HFF-Myc (cell line): Measurements from ENCODE around the gene CMIP.

Source experiments
- DNase-seq: peaks from one replicate; pipeline ENCODE4 v3.0.0-alpha.2; 2011; ENCODE audit warnings: low read depth; ENCODE audit errors: extremely low read depth
- H3K4me3 ChIP-seq: replicated peaks from 2 replicates; pipeline ENCODE4 v1.5.1; 2011; ENCODE audit warnings: low read depth, mild to moderate bottlenecking, control low read depth, low read length
- TF ChIP-seq, protein P1 (sequence below): IDR thresholded peaks from 2 replicates; pipeline ENCODE4 v1.5.1; 2012; ENCODE audit warnings: mild to moderate bottlenecking, low read depth, low read length, control low read depth; ENCODE audit errors: missing control alignments

CMIP gene

DNA sequence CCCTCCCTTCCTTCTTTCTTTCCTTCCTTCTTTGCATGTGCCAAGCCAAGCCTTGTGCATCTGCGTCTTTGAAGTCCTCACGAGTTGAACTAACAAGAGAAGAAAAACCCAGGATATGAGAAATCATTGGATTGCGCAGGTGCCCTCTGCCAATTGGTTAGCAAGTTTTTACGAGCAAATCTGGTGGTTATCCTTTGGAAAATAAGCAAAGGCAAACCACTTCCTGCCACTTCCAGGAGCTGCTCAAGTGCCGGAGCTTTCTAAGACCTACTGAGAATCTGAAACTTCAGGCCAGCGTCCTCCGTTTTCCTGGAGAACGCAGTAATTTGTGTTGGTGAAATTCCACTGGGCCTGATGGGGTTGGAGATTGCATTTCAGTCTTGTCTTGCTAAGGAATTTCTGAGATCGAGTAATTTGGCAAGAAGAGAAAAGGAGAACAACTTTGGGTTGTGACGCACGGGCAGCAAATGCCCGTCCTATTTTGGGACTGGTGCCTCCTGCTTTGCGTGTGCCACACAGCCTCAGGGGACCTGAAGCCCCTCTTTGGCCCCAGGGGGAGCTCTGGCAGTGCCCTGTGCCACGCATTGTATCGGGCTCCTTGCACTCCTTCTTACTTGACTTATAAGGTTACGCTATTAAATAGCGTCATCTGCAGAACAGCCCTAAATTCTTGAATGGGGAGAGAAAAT lies 56.4 kb downstream of the CMIP start:
- H3K4me3 ChIP-seq, result no peak overlapping the region
- TF ChIP-seq, protein P1, sequence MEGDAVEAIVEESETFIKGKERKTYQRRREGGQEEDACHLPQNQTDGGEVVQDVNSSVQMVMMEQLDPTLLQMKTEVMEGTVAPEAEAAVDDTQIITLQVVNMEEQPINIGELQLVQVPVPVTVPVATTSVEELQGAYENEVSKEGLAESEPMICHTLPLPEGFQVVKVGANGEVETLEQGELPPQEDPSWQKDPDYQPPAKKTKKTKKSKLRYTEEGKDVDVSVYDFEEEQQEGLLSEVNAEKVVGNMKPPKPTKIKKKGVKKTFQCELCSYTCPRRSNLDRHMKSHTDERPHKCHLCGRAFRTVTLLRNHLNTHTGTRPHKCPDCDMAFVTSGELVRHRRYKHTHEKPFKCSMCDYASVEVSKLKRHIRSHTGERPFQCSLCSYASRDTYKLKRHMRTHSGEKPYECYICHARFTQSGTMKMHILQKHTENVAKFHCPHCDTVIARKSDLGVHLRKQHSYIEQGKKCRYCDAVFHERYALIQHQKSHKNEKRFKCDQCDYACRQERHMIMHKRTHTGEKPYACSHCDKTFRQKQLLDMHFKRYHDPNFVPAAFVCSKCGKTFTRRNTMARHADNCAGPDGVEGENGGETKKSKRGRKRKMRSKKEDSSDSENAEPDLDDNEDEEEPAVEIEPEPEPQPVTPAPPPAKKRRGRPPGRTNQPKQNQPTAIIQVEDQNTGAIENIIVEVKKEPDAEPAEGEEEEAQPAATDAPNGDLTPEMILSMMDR, result no peak

DNA sequence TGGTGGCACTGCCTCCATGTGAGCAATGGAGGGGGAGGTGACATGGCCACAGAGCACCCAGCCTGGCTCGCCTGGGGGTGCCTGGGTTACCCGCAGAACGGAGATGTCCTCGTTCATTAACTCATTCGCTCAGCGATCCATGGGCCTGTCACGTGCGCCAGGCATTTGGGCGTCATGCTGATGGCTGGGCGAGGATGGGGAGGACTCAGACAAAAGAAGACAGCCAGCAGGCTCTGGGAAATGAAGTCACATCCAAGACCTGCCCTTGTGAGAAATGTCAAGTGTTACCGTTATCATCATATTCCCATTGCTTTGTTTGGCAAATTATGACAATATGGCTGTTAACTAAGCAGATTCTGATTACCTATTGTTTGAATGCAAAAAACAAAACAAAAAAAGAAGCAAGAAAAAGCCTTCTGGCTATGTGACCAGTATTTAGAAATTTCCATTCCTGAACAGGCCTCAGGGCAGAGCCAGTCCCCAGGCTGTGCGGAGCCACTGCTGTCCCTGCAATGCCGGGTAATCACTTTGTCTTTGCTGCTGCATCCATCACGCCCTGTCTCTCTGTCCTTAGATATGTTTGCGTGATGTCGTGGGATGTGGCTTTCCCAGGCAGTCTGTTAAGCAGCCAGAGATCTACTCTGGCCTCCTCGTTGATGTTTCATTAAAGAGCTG lies 57.9 kb downstream of the CMIP start:
- H3K4me3 ChIP-seq, result no peak overlapping the region
- no peak for DNase-seq
- TF ChIP-seq, protein P1, result no peak

More for the DNA sequence above, 56.4 kb downstream of the CMIP start:
- DNase-seq, result peak; percentile 94

DNA sequence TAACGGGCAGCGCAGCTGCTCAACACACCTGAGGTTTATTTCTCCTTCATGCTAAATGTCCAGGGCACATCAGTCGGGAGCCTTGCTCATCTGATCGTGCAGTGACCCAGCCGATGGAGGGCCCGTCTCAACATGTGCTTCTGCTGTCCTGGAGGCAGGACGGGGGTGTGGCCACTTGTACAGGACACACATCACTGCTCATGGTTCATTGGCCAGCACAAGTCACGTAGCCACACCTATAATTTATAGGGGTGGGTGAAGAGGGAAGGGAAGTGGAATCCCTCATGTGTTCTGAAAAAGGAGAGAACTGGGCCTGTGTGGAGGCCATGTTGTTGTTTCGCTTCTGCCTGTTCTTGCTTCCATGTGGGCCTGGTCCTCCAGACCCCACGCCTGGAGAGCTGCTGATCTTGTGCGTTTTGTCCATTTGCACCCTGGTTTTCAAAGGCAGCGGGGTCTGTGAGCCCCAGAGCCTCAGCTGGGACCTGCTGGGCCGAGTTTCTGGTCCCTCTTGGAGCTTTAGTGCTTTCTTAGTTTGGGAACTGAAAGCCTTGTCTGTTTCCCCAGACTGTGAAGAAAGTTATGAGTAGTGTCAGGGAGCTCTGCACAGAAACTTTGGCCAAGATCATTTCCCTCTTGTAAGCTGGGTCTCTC lies 60.5 kb downstream of the CMIP start:
- TF ChIP-seq, protein P1, result no peak
- DNase-seq, result no peak
- H3K4me3 ChIP-seq, result no peak overlapping the region

DNA sequence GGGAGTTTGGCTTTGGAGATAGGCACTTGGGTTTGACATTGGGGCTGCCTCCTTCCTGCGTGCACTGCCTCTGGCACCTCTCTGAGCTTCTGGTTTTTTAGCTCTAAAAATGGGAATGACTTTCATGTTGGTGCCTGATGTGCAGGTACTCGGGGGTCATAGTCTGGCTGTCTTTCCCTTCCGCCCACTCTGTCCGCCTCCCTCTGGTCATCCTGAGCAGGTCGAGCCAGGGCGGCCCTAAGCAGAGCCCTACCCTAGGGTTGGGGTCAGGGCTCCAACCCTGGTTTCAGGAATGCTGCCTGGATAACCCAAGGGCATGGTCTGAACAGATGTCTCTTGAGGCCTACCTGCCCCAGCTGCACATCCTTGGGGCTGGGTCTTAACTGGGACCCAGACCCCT lies 64.8 kb downstream of the CMIP start:
- no peak for DNase-seq
- TF ChIP-seq, protein P1, result no peak
- H3K4me3 ChIP-seq, result no peak overlapping the region

DNA sequence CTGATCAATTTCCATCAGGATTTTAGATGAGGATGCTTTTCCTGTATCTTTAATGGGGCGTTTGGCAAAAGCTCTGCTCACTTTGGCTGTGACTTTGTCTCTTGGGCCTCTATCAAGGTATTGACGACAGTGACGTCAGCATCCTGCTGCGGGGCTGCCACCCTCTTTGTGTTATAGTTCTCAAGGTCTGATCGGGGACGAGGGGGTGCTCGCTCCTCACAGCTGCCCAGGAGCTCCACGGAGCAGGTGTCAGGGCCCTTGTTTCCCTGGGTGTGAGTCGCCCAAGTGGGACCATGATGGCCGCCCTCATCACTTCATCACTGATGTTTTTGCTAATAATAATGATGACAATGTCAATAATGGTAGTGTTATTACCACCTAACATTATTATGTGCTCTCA lies 65.4 kb downstream of the CMIP start:
- H3K4me3 ChIP-seq, result no peak overlapping the region
- TF ChIP-seq, protein P1, result no peak
- DNase-seq, result no peak

DNA sequence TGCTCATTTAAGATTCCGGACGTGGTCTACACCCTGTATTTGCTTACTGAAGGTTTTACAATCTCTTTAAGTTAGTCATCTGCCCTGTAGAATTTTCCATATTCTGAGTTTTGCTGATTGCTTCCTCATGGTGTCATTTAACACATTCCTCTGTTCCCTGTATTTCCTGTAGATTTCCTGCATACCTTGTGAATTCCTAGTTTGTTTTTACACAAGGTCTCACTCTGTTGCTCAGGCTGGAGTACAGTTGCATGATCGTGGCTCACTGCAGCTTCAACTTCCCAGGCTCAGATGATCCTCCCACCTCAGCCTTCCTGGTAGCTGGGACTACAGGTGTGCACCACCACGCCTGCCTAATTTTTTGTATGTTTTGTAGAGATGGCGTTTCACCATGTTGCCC lies 66.8 kb downstream of the CMIP start:
- DNase-seq, result peak; percentile 83
- no peak overlapping the region for H3K4me3 ChIP-seq
- TF ChIP-seq, protein P1, result no peak
